Heart left ventricle (tissue), 16 donors: ENCODE results near the gene MARCHF2. TPM values are rescaled to one million over a fixed set of nuclear protein-coding genes. Genes with fewer than 3 reads are reported as not detected.

Experiments used
- ATAC-seq, 4 donors: fragments of 200-7000 bp; cut with Tn5 transposase; one replicate each; pipeline ENCODE4 v1.9.1; 2020 to 2022; ENCODE audit warnings: moderate library complexity in 4 of 4, mild to moderate bottlenecking in 3 of 4, moderate number of reproducible peaks in 1 of 4
- DNase-seq, 5 donors: peaks; one replicate each; pipeline ENCODE4 v3.0.0-alpha.2; 2020
- H3K27ac ChIP-seq, 12 donors: fragments of 200-600 bp; sonication (generic) in 4 of 12; one replicate each; pipeline versions ENCODE4 v1.5.0 to v1.8.0; 2016 to 2022; ENCODE audit warnings: mild to moderate bottlenecking in 2 of 12
- H3K27me3 ChIP-seq, 9 donors: fragments of 200-600 bp; sonication (generic) in 2 of 9; one replicate each; pipeline versions ENCODE4 v1.5.1 to v1.8.0; 2016 to 2022; ENCODE audit warnings: mild to moderate bottlenecking in 3 of 9
- H3K36me3 ChIP-seq, 9 donors: fragments of 200-600 bp; sonication (generic) in 2 of 9; one replicate each; pipeline versions ENCODE4 v1.5.0 to v1.8.0; 2018 to 2022; ENCODE audit warnings: mild to moderate bottlenecking in 2 of 9
- H3K4me1 ChIP-seq, 12 donors: fragments of 200-600 bp; sonication (generic) in 4 of 12; one replicate each; pipeline versions ENCODE4 v1.5.0 to v1.8.0; 2016 to 2022; ENCODE audit warnings: mild to moderate bottlenecking in 3 of 12
- H3K4me3 ChIP-seq, 12 donors: fragments of 200-600 bp; sonication (generic) in 4 of 12; one replicate each; pipeline versions ENCODE4 v1.5.0 to v1.8.0; 2017 to 2022; ENCODE audit warnings: mild to moderate bottlenecking in 9 of 12, moderate library complexity in 4 of 12
- H3K9me3 ChIP-seq, 12 donors: fragments of 200-600 bp; sonication (generic) in 4 of 12; one replicate each; pipeline versions ENCODE4 v1.5.0 to v1.8.0; 2016 to 2022; ENCODE audit warnings: mild to moderate bottlenecking in 1 of 12
- CTCF ChIP-seq, 12 donors: fragments of 200-600 bp; sonication (generic) in 4 of 12; IDR thresholded peaks; one replicate each; pipeline versions ENCODE4 v1.5.0 to v1.8.0; 2018 to 2022; ENCODE audit warnings: antibody characterized with exemption in 12 of 12, mild to moderate bottlenecking in 5 of 12
- POLR2A ChIP-seq, 2 donors: fragments of 450-650 bp; IDR thresholded peaks; one replicate each; pipeline ENCODE4 v1.6.1; 2017; ENCODE audit warnings: antibody characterized with exemption in 2 of 2, mild to moderate bottlenecking in 2 of 2, moderate library complexity in 2 of 2
- whole genome bisulfite sequencing, 4 donors: extraction: QIAGEN DNeasy Blood & Tissue Kit in 2 of 4; methylation state at CpG; one replicate each; pipeline versions ENCODE4 v1.1.5 to v1.1.7; 2013 to 2018; 5-methylcytosine and 5-hydroxymethylcytosine counted together
- intact Hi-C, 10 donors: fragments of 100-400 bp; cut with DNase I; formaldehyde crosslinking; loops; one replicate each; pipeline versions ENCODE4 v1.11.1 to v1.14.2; 2022
- polyA plus RNA-seq, 2 donors: library from polyadenylated mRNA; stranded (reverse); fragments of 200-250 nt; gene quantifications; one replicate each; pipeline ENCODE4 v1.2.3, GENCODE V29; 2013
- total RNA-seq, 9 donors: library from RNA; depleted of rRNA in 2 of 9; stranded (reverse); fragments of >200 nt in 2 of 9; fragmentation: NEBNext Ultra II Directional in 3 of 9; extraction: Animal tissue kit (Norgen Biotek cat#: 25700) in 3 of 9; gene quantifications; one replicate each; pipeline versions ENCODE4 v1.1.0 to v1.2.4, GENCODE V29; 2016 to 2023
- donor health status: ischemic (EF 13 %, LVEDD 7.1; RV severe dilation, severe dysfunction).
- donor health status: healthy with polysubstance abuse.
- donor health status: DM: no; HTN: yes; CAD: no.
- donor health status: DM: no; HTN: no; CAD: no.
- donor health status: ischemic (EF 25% LVEDD 6.9; RV normal size, moderate dysfunction).
- donor health status: ischemic (EF 25% LVEDD 5.7; RV mildly dilated, moderate dysfunction).
- donor health status: healthy.
- donor health status: DM: yes; HTN: yes; CAD: no.
- donor health status: ischemic (EF 35%, LVEDD 5.7; RV mildly dilated, moderate dysfunction).
- donor health status: nonischemic (EF 11% LVEDD 7.7; RV severe dilation, severe dysfunction).
- donor health status: DM: yes; HTN: yes; CAD: no.
- donor health status: PGD.
- donor health status: ischemic (EF 29% LVEDD 5.4; RV normal size, mild dysfunction).
- donor health status: nonischemic (EF 23%, LVEDD 6.1; RV moderate dilation, normal function).

MARCHF2 gene
- total and polyA plus RNA-seq, 11 donors: 50.7 to 308 (median 82.0) TPM

GRCh38 chr19:8463365-8463764 is 50.3 kb downstream of the MARCHF2 start:
- Histone ChIP-seq H3K4me1 (peaks cover 17 to 54% (median 43%) of the 10 kb centered on the region in 12 donors), H3K9me3 (no peaks in the 10 kb centered on the region), H3K4me3 (no peak overlapping the region), H3K36me3 (peaks cover 6 to 96% (median 52%) of the 10 kb centered on the region in 9 donors), H3K27me3 (no peaks in the 10 kb centered on the region), H3K27ac (no peak overlapping the region)
- ATAC-seq: no peak
- TF ChIP-seq CTCF (IDR thresholded peaks at IDR 0.05) (no peak), POLR2A (IDR thresholded peaks at IDR 0.05) (no peak)
- no peak for DNase-seq
- intact Hi-C loops: no loop called here
- 87 to 91% (median 89%) methylated on average over 8 of the region's 8 CpGs for WGBS, 4 donors

- peaks cover 0 to 40% (median 19%) of the 10 kb centered on the region in 12 donors for H3K4me1 ChIP-seq
- intact Hi-C loops: no loop called here
Observed at GRCh38 chr19:8466018-8466417, 52.9 kb downstream of the MARCHF2 start.

GRCh38 chr19:8468124-8468523 is 55.0 kb downstream of the MARCHF2 start:
- no peak for TF ChIP-seq POLR2A (IDR thresholded peaks at IDR 0.05)
- TF ChIP-seq CTCF (IDR thresholded peaks at IDR 0.05): no peak
- ATAC-seq (no peak), DNase-seq (no peak)
- H3K9me3 ChIP-seq: no peaks in the 10 kb centered on the region
- peaks cover 6 to 100% (median 99%) of the 10 kb centered on the region in 9 donors for H3K36me3 ChIP-seq
- WGBS, 4 donors: 75 to 82% (median 77%) methylated on average over 3 of the region's 3 CpGs
- intact Hi-C loops: no loop called here
- no peak overlapping the region for H3K4me3 ChIP-seq
- H3K27me3 ChIP-seq: no peaks in the 10 kb centered on the region
- no peak overlapping the region for H3K27ac ChIP-seq
- H3K4me1 ChIP-seq: peaks cover 0 to 32% (median 12%) of the 10 kb centered on the region in 12 donors

More at GRCh38 chr19:8466018-8466417, 52.9 kb downstream of the MARCHF2 start:
- Histone ChIP-seq H3K9me3 (no peaks in the 10 kb centered on the region), H3K27ac (no peak overlapping the region), H3K4me3 (no peak overlapping the region), H3K27me3 (no peaks in the 10 kb centered on the region), H3K36me3 (peaks cover 6 to 99% (median 78%) of the 10 kb centered on the region in 9 donors)
- no peak for TF ChIP-seq POLR2A (IDR thresholded peaks at IDR 0.05)
- no peak for TF ChIP-seq CTCF (IDR thresholded peaks at IDR 0.05)
- ATAC-seq: no peak
- 88 to 92% (median 91%) methylated on average over 4 of the region's 4 CpGs for WGBS, 4 donors
- no peak for DNase-seq

- no peaks in the 10 kb centered on the region for H3K9me3 ChIP-seq
- H3K27ac ChIP-seq: peak overlapping the region in 1 of 12 donors; percentile 80
- ATAC-seq (no peak), DNase-seq (no peak)
- WGBS, 4 donors: 68 to 78% (median 73%) methylated on average over 8 of the region's 8 CpGs
- no peaks in the 10 kb centered on the region for H3K27me3 ChIP-seq
- no peak overlapping the region for H3K4me3 ChIP-seq
- no peak for TF ChIP-seq POLR2A (IDR thresholded peaks at IDR 0.05)
- TF ChIP-seq CTCF (IDR thresholded peaks at IDR 0.05): no peak
- peaks cover 6 to 100% (median 100%) of the 10 kb centered on the region in 9 donors for H3K36me3 ChIP-seq
- intact Hi-C loops: no loop called here
- H3K4me1 ChIP-seq: peaks cover 0 to 33% (median 10%) of the 10 kb centered on the region in 12 donors
Observed at GRCh38 chr19:8468761-8469373, 55.8 kb downstream of the MARCHF2 start.
